Fibroblast of lung (primary cell): ENCODE measurements around the gene ARSJ.

Source experiments
- CTCF ChIP-seq, 2 donors: IDR thresholded peaks in 1 of 2; conservative IDR thresholded peaks in 1 of 2; 1 replicate in 1 of 2; 2 replicates in 1 of 2; pipeline ENCODE4 v1.5.1; 2011 to 2012; ENCODE audit warnings: low read length in 2 of 2, control low read depth in 1 of 2, inconsistent platforms in 1 of 2, low read depth in 1 of 2, mild to moderate bottlenecking in 1 of 2
- EZH2 ChIP-seq: IDR thresholded peaks from 2 replicates; pipeline ENCODE4 v1.5.1; 2012; ENCODE audit warnings: low read length, control low read depth, mild to moderate bottlenecking; ENCODE audit errors: missing control alignments

- no peak for TF ChIP-seq CTCF (conservative IDR thresholded peaks at IDR 0.05 in 1 of 2, IDR thresholded peaks at IDR 0.05 in 1 of 2; ENCODE audit: low read depth in 1 of 2, low read length in 2 of 2)
- TF ChIP-seq EZH2, result no peak
Measured at GRCh38 chr4:113972781-113973180, 6.7 kb downstream of the ARSJ start.
